ENCODE measurements around the gene CLMN. TPM values are rescaled to one million over a fixed set of nuclear protein-coding genes. Genes with fewer than 3 reads are reported as not detected.

CLMN gene
- total RNA-seq, 1 donor from 2014 or later = 19.6 TPM

DNA sequence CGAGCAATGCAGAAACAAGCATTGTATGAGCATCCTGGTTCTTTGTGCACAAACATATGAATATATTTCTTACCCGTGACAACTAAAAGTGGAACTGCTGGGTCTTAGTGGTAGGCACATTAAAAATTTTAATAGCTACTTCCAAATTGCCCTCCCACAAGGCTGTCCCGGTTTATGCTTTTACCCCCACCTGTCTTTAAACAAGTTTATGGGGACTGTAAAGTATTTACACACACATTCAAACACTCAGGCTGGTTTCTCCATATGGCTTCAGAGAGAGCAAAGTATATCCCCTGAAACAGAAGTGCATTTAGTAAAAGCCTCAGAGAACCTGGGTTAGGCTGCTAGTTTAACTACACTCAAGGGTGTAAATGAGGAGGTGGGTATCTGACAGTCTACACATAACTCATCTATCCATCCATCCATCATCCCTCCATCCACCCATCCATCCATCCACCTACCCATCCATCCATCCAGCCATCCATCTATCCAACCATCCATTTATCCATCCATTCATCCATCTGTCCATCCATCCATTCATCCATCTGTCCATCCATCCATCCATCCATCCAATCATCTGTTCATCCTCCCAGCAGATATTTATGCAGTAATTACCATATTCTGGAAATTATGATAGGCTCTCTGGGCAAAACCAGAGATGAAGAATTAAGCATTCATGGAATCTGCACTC lies 86.7 kb downstream of the CLMN start:
- Histone ChIP-seq H3K36me3 (no peaks in the 10 kb centered on the region), H3K9me3 (no peaks in the 10 kb centered on the region), H3K27me3 (no peaks in the 10 kb centered on the region), H3K4me1 (peaks cover 27% of the 10 kb centered on the region), H3K4me3 (no peak overlapping the region), H3K27ac (no peak overlapping the region)
- DNase-seq (ENCODE audit: extremely low spot score in 2 of 2) = no peak
- intact Hi-C loops (cut with DNase I) = no loop called here
- TF ChIP-seq POLR2AphosphoS5 (IDR thresholded peaks at IDR 0.05; ENCODE audit: insufficient read depth in 1 of 2, low read depth in 1 of 2) = no peak
- TF ChIP-seq, protein P1, sequence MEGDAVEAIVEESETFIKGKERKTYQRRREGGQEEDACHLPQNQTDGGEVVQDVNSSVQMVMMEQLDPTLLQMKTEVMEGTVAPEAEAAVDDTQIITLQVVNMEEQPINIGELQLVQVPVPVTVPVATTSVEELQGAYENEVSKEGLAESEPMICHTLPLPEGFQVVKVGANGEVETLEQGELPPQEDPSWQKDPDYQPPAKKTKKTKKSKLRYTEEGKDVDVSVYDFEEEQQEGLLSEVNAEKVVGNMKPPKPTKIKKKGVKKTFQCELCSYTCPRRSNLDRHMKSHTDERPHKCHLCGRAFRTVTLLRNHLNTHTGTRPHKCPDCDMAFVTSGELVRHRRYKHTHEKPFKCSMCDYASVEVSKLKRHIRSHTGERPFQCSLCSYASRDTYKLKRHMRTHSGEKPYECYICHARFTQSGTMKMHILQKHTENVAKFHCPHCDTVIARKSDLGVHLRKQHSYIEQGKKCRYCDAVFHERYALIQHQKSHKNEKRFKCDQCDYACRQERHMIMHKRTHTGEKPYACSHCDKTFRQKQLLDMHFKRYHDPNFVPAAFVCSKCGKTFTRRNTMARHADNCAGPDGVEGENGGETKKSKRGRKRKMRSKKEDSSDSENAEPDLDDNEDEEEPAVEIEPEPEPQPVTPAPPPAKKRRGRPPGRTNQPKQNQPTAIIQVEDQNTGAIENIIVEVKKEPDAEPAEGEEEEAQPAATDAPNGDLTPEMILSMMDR (IDR thresholded peaks at IDR 0.05) = no peak
- TF ChIP-seq POLR2A (IDR thresholded peaks at IDR 0.05) = no peak

DNA sequence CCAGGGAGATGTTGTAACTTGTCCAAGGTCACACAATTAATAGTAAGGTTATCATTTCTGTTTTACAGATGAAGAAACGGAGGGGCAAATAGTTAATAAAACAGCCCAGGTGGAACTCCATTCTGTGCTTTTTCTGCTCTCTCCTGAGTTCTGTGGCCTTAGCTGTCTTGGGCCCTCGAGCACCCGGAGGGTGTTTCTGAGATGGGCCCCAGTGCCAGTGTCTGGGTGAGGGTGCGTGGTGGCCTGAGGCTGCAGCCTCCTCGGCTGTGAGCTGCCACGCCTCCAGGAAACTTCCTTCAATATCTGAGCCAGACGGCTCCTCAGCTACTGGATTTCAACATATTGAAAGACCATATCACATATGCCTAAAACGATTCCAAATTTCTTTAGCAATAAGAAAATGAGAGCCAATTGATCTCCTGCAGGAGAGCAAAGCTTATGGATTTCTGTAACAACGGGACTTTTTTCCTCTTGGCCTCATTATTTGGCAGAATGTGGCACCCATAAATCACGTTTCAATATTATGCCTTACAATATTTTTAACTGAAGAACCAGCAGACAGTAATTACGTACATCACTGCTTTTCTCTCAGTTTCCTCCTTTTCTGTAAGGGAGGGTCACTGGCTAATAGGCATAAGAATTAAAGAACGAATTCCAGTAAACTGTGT lies 87.6 kb downstream of the CLMN start:
- no peaks in the 10 kb centered on the region for H3K9me3 ChIP-seq
- no peaks in the 10 kb centered on the region for H3K36me3 ChIP-seq
- H3K27ac ChIP-seq = no peak overlapping the region
- DNase-seq (ENCODE audit: extremely low spot score in 2 of 2) = no peak
- H3K4me1 ChIP-seq = peaks cover 18% of the 10 kb centered on the region
- H3K27me3 ChIP-seq = no peaks in the 10 kb centered on the region
- TF ChIP-seq POLR2A (IDR thresholded peaks at IDR 0.05) (no peak), POLR2AphosphoS5 (IDR thresholded peaks at IDR 0.05; ENCODE audit: insufficient read depth in 1 of 2, low read depth in 1 of 2) (no peak)
- TF ChIP-seq, protein P1 (IDR thresholded peaks at IDR 0.05) = no peak
- intact Hi-C loops (cut with DNase I) = no loop called here
- H3K4me3 ChIP-seq = no peak overlapping the region

GRCh38 chr14:95229749-95230148 lies 90.0 kb downstream of the CLMN start:
- Histone ChIP-seq H3K27me3 (no peaks in the 10 kb centered on the region), H3K27ac (no peak overlapping the region), H3K9me3 (no peaks in the 10 kb centered on the region), H3K4me1 (peaks cover 14% of the 10 kb centered on the region), H3K36me3 (no peaks in the 10 kb centered on the region), H3K4me3 (no peak overlapping the region)
- no peak for TF ChIP-seq POLR2A (IDR thresholded peaks at IDR 0.05)
- TF ChIP-seq, protein P1 (IDR thresholded peaks at IDR 0.05) = no peak
- no peak for TF ChIP-seq POLR2AphosphoS5 (IDR thresholded peaks at IDR 0.05; ENCODE audit: insufficient read depth in 1 of 2, low read depth in 1 of 2)
- intact Hi-C loops (cut with DNase I) = no loop called here
- no peak for DNase-seq (ENCODE audit: extremely low spot score in 2 of 2)

DNA sequence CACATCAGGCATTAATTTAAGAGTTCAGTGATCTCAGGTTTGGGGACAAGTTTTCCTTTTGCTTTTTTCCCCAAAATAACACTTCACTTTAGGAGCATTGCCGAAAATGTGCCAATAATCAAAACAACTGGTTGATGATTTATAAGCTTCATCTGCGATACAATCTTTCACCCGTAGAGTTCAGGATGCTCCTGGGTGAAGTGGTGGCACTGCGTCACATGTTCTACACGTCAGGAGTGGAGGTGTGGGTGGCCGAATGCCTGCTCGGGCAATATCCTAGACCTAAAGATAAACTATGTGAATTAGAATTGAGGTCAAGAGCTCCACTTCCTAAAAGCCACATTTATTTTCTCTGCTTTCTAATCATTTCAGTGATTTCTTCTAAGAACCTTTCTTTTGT lies 91.5 kb downstream of the CLMN start:
- TF ChIP-seq, protein P1 (IDR thresholded peaks at IDR 0.05) = no peak
- TF ChIP-seq POLR2A (IDR thresholded peaks at IDR 0.05) = no peak
- TF ChIP-seq POLR2AphosphoS5 (IDR thresholded peaks at IDR 0.05; ENCODE audit: insufficient read depth in 1 of 2, low read depth in 1 of 2) = no peak
- Histone ChIP-seq H3K36me3 (no peaks in the 10 kb centered on the region), H3K4me3 (no peak overlapping the region), H3K27me3 (no peaks in the 10 kb centered on the region), H3K9me3 (no peaks in the 10 kb centered on the region), H3K4me1 (peaks cover 14% of the 10 kb centered on the region), H3K27ac (no peak overlapping the region)
- no peak for DNase-seq (ENCODE audit: extremely low spot score in 2 of 2)
- intact Hi-C loops (cut with DNase I) = no loop called here

- no peak overlapping the region for H3K4me3 ChIP-seq
Observed at GRCh38 chr14:95227279-95227860, 92.3 kb downstream of the CLMN start.

More at GRCh38 chr14:95227279-95227860, 92.3 kb downstream of the CLMN start:
- no peak for TF ChIP-seq POLR2AphosphoS5 (IDR thresholded peaks at IDR 0.05; ENCODE audit: insufficient read depth in 1 of 2, low read depth in 1 of 2)
- no peak for TF ChIP-seq POLR2A (IDR thresholded peaks at IDR 0.05)
- TF ChIP-seq, protein P1 (IDR thresholded peaks at IDR 0.05) = no peak
- no peak overlapping the region for H3K27ac ChIP-seq
- no peaks in the 10 kb centered on the region for H3K36me3 ChIP-seq
- intact Hi-C loops (cut with DNase I) = no loop called here
- no peaks in the 10 kb centered on the region for H3K27me3 ChIP-seq
- DNase-seq (ENCODE audit: extremely low spot score in 2 of 2) = no peak
- no peaks in the 10 kb centered on the region for H3K9me3 ChIP-seq
- peaks cover 6% of the 10 kb centered on the region for H3K4me1 ChIP-seq

Measured in vagina (tissue), 2 donors.